Measurements from ENCODE around the gene E2F1.
"Not testable (repeated sequence)": the region's sequence is repeated elsewhere in the genome, so short reads cannot be mapped to it uniquely, and the experiment has no call there.

Gene E2F1

DNA sequence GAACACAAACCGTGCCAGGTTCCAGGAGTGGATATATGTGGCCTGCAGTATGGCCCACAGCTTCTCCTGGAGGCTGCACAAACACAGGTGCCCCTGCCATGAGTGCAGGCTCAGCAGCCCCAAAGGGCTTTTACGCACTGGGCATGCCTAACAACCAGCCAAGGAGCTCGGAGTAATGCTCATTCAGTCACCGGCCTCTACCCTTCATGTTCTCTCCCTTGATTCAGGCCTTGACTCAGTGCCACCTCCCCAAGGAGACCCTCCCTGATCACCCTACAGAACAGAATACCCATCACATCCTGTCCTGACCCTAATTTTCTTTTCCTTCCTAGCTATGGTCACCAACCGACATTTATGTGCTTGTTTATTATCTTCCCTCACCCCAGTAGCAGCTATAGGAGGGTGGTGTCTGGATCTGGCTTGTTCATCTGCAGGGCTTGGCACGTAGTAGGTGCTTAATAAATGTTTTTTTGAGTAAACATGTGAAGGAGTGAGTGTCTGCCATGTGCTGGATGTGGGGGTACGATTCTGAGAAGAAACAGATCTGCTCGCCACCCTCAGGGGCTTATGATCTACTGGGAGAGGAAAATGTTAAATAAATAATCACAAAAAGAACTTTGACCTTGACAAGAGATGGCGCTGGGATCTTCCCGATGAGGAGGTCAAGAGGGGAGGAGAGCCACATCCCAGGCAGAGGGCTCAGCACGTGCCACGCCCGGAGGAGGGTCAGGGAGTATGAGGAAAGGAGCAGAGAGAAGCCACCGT is 24.7 kb upstream of the E2F1 start:
- H3K4me3 ChIP-seq (ENCODE audit: low read depth, low read length) = no peak overlapping the region

DNA sequence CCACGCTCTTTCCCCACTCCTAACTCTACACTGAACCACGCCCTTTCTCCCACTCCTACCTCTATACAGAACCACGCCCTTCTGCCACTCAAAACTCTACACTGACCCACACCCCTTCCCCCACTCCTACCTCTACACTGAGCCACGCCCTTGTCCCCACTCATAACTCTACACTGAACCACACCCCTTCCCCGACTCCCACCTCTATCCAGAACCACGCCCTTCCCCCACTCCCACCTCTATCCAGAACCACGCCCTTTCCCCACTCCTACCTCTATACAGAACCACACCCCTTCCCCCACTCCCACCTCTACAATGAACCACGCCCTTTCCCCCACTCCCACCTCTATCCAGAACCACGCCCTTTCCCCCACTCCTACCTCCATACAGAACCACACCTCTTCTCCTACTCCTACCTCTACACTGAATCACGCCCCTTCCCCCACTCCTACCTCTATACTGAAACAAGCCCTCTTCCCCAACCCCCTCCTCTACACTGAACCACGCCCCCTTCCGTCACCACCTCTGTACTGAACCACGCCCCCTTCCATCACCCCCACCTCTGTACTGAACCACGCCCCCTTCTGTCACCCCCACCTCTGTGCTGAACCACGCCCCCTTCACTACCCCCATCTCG is 23.8 kb upstream of the E2F1 start:
- no peak overlapping the region for H3K4me3 ChIP-seq (ENCODE audit: low read depth, low read length)

DNA sequence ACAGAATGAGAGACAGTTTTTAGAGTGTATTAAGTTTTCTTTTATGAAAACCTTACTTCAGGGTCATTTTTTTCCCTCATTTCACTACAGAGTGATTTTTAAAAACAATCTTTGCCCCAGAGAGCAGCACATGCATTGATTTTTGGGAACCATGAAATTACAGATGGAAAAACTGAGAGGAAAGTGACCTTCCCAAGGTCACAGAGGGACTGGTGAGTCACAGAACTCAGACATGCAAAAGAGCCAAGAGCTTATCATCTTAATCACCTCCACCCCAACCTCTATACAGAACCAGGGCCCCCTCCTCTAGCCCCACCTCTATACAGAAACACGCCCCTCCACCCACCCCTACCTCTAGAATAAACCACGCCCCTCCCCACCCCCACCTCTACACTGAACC is 23.2 kb upstream of the E2F1 start:
- H3K4me3 ChIP-seq (ENCODE audit: low read depth, low read length) = no peak overlapping the region

GRCh38 chr20:33707668-33708067 is 21.5 kb upstream of the E2F1 start:
- H3K4me3 ChIP-seq (ENCODE audit: low read depth, low read length) = no peak overlapping the region

GRCh38 chr20:33704197-33704924 is 18.2 kb upstream of the E2F1 start:
- H3K4me3 ChIP-seq (ENCODE audit: low read depth, low read length) = no peak overlapping the region

DNA sequence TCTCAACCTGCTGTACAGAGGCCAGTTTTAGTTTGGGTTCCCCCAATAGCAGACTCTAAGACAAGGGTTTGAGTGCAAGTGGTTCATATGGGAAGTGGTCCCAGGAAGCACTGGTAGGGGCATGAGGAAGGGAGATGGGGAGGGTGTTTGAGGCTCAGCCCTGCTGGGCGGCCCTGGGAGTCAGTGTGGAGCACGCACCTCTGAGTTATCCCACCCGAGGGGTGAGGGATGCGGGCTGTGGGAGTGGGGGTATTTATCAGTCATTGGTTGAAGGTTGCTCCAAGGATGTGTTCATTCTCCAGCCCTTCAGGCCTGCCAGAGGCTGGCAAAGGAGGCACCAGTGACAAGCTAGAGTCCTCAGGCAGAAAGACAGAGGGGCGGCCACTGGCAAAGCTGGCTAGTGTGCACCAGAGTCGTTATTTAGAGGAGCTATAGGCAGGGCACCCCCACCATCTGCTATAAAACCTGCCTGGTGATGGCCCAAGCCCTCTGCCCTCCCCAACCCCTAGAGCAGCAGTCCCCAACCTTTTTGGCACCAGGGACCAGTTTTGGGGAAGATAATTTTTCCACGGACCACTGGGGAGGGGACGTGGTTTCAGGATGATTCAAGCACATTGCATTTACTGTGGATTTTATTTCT is 17.4 kb upstream of the E2F1 start:
- no peak overlapping the region for H3K4me3 ChIP-seq (ENCODE audit: low read depth, low read length)

DNA sequence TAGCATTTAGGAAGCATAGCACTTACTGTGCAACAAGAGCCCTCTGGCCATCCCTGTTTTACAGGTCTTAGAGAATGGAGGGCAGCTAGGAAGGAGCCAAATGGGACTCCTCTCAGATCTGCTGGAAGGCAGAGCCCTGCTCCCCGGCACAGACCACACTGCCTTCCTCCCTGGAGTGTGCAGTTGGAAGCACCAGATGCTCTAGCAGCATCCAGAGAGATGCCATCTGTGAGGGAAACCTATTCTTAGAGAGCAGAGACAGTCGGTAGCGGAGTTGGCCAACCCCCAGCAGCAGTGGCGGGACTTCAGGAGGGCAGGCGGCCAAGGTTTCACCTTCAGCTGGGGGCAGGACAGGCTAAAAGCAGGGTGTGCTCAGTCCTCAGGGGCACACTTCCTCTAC is 16.7 kb upstream of the E2F1 start:
- no peak overlapping the region for H3K4me3 ChIP-seq (ENCODE audit: low read depth, low read length)

DNA sequence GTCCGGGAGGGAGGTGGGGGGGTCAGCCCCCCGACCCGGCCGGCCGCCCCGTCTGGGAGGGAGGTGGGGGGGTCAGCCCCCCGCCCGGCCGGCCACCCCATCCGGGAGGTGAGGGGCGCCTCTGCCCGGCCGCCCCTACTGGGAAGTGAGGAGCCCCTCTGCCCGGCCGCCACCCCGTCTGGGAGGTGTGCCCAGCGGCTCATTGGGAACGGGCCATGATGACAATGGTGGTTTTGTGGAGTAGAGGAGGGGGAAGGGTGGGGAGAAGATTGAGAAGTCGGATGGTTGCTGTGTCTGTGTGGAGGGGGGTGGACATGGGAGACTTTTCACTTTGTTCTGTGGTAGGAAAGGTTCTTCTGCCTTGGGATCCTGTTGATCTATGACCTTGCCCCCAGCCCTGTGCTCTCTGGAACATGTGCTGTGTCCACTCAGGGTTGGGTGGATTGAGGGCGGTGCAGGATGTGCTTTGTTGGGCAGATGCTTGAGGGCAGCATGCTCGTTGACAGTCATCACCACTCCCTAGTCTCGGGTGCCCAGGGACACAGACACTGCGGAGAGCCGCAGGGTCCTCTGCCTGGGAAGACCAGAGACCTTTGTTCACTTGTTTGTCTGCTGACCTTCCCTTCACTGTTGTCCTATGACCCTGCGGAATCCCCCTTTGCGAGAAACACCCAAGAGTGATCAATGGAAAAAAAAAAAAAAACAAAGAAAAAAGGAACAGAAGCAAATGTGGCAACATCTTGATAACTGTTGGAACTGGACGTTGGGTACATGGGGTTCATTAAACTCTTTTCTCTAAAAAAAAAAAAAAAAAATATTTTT is 15.7 kb upstream of the E2F1 start:
- H3K4me3 ChIP-seq (ENCODE audit: low read depth, low read length) = no peak overlapping the region

GRCh38 chr20:33700696-33701441 is 14.7 kb upstream of the E2F1 start:
- H3K4me3 ChIP-seq (ENCODE audit: low read depth, low read length) = not testable (repeated sequence)

- H3K4me3 ChIP-seq (ENCODE audit: low read depth, low read length) = not testable (repeated sequence)
Observed at GRCh38 chr20:33698966-33699365, 12.8 kb upstream of the E2F1 start.

GRCh38 chr20:33697129-33697528 is 10.9 kb upstream of the E2F1 start:
- H3K4me3 ChIP-seq (ENCODE audit: low read depth, low read length) = no peak overlapping the region

GRCh38 chr20:33696448-33696847 is 10.3 kb upstream of the E2F1 start:
- no peak overlapping the region for H3K4me3 ChIP-seq (ENCODE audit: low read depth, low read length)

- H3K4me3 ChIP-seq (ENCODE audit: low read depth, low read length) = no peak overlapping the region
Observed at GRCh38 chr20:33694639-33695012, 8.4 kb upstream of the E2F1 start.

DNA sequence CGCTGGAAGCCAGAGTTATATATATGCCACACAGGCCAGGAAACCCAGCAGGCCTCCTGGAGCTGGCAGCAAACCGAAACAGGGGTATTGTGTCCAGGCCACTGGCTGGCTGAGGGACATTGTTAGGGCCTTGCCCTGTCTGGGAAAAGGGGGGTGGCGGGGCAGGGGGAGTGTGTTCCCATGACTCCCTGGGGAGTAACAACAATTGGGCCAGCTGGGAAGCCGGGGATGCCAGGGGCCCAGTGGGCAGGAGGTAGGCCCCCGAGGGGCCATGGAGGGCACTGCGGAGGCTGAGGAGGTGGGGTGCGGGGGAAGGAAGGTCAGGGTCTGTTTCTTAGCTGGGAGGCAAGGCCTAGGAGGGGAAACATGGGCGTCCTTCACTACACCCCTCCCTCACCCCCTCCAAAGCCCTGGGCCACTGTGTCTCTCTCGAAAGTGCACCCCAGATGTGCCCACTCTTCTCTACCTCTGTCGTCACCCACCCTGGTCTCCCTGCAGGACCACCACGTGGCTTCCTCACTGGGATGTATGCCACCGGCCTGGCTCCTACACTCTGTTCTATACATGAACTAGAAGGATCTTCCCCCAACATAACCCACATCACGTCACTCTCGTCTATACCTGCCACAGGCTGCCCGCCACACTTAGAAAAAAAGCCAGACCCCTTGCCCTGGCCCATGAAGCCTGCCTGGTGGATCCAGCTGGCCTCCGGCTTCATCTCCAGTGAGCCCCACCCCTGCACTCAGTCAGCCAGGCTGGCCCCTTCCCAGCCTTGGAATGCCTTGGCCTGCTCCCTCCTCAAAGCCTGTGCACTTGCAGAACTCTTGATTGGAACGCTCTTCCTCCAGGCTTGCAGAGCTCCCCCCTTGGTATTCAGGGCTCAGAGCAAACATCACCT is 7.8 kb upstream of the E2F1 start:
- no peak overlapping the region for H3K4me3 ChIP-seq (ENCODE audit: low read depth, low read length)

DNA sequence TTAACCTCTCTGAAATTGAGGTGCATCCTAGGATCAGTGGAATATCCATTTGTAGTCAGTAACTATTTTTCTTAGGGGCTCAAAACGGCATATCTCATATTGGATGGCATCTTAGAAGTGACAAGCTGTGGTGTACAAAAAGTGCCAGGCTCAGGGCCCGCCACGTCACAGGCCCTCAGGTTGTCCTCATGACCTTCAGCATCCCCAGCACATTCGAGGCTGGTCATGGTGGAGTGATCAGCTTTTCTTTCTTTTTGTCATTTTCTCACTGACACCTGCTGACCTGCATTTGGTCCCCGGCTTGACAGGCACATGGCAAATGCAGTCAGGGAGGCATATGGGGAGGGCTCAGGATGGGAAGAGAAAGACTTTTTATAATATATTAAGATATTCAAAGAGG is 7.1 kb upstream of the E2F1 start:
- H3K4me3 ChIP-seq (ENCODE audit: low read depth, low read length) = no peak overlapping the region

DNA sequence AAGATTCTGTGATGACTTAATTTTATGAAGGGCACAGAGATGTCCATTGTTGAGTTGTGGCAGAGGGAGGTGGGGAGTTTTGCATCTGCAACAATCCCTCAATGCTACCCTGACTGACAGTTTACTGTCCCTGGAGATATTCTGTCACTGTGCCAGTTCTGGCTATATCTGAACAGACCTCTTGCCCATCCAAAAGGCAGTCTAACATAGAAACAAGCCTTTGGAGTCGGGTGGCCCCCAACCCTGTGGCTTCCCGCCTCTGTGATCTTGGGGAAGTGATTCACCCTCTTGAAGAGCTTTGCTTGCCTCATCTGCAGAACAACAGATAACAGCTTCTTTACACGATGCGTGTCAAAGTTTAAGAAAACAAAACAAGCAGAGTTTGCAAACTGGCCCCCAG is 3.8 kb upstream of the E2F1 start:
- H3K4me3 ChIP-seq (ENCODE audit: low read depth, low read length) = no peak overlapping the region

GRCh38 chr20:33689493-33689892 is 3.3 kb upstream of the E2F1 start:
- no peak overlapping the region for H3K4me3 ChIP-seq (ENCODE audit: low read depth, low read length)

DNA sequence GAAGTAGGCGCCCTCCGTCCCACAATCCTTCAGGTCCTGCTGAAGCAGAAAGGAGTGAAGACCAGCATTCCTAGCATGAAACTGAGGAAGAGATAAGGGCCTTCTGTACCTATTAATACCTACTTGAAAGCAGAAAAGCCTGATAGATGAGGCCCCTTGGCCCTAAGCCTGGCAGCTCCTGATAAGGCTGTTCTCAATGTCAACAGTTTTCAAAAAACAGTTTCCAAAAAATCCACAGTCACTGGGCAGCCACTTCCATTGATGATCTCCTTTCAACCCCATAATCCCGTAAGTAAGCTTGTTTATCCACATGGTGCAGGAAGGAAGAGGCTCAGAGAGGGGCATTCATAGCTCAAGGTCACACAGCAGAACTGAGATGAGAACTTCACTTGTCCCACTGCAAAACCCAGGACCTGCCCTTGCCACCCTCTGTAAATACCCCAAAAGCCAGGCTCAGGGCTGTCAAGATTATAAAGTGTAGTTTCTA is 2.8 kb upstream of the E2F1 start:
- no peak overlapping the region for H3K4me3 ChIP-seq (ENCODE audit: low read depth, low read length)

All from iPS-11a (cell line).